ENCODE data around the gene TPM3.
"Not testable (repeated sequence)": the region's sequence is repeated elsewhere in the genome, so short reads cannot be mapped to it uniquely, and the experiment has no call there.

Gene TPM3

GRCh38 chr1:154207262-154207661, 15.4 kb upstream of the TPM3 start:
- TF ChIP-seq CTCF (IDR thresholded peaks at IDR 0.05; ENCODE audit: low read depth, low read length, missing control alignments) = no peak
- no peak overlapping the region for H3K4me3 ChIP-seq (ENCODE audit: low read depth, low read length)
- no peak for DNase-seq (ENCODE audit: low read depth)

- TF ChIP-seq CTCF (IDR thresholded peaks at IDR 0.05; ENCODE audit: low read depth, low read length, missing control alignments) = no peak
- DNase-seq (ENCODE audit: low read depth) = no peak
- H3K4me3 ChIP-seq (ENCODE audit: low read depth, low read length) = no peak within 1 kb of the TSS
These were observed 14.3 kb upstream of the TPM3 start, which contains the start of gene CFAP141 for GRCh38 chr1:154206196-154206595. CFAP141 (minus strand) TSS chr1:154206333; CDS start chr1:154206307, 26 bp downstream.

GRCh38 chr1:154205778-154206177, 13.9 kb upstream of the TPM3 start:
- DNase-seq (ENCODE audit: low read depth); H3K4me3 ChIP-seq (ENCODE audit: low read depth, low read length): not testable (repeated sequence)

- DNase-seq (ENCODE audit: low read depth) = no peak
- H3K4me3 ChIP-seq (ENCODE audit: low read depth, low read length) = no peak overlapping the region
These were observed 7.6 kb upstream of the TPM3 start for GRCh38 chr1:154199563-154199879.

GRCh38 chr1:154198756-154199562, 7.1 kb upstream of the TPM3 start:
- H3K4me3 ChIP-seq (ENCODE audit: low read depth, low read length) = no peak overlapping the region
- DNase-seq (ENCODE audit: low read depth) = no peak
- peak; percentile 60 for TF ChIP-seq CTCF (IDR thresholded peaks at IDR 0.05; ENCODE audit: low read depth, low read length, missing control alignments)

More at GRCh38 chr1:154199563-154199879, 7.6 kb upstream of the TPM3 start:
- no peak for TF ChIP-seq CTCF (IDR thresholded peaks at IDR 0.05; ENCODE audit: low read depth, low read length, missing control alignments)

- TF ChIP-seq CTCF (IDR thresholded peaks at IDR 0.05; ENCODE audit: low read depth, low read length, missing control alignments) = no peak
- DNase-seq (ENCODE audit: low read depth) = no peak
- H3K4me3 ChIP-seq (ENCODE audit: low read depth, low read length) = no peak overlapping the region
These were observed 1.9 kb upstream of the TPM3 start for GRCh38 chr1:154193821-154194220.

GRCh38 chr1:154192476-154192875, 576 bp upstream of the TPM3 start:
- no peak for TF ChIP-seq CTCF (IDR thresholded peaks at IDR 0.05; ENCODE audit: low read depth, low read length, missing control alignments)

More at GRCh38 chr1:154192476-154192875, 576 bp upstream of the TPM3 start:
- no peak overlapping the region for H3K4me3 ChIP-seq (ENCODE audit: low read depth, low read length)
- DNase-seq (ENCODE audit: low read depth) = no peak
